Neutrophil (primary cell): ENCODE measurements around the gene DIAPH1.

Experiments
- H3K27ac ChIP-seq: fragments of 200-600 bp; sonication (generic); 2 replicates; pipeline ENCODE4 v1.5.1; 2016; ENCODE audit warnings: mild to moderate bottlenecking, moderate library complexity
- H3K27me3 ChIP-seq: fragments of 200-600 bp; sonication (generic); 2 replicates; pipeline ENCODE4 v1.6.0; 2016; ENCODE audit warnings: mild to moderate bottlenecking
- H3K36me3 ChIP-seq: fragments of 200-600 bp; sonication (generic); 2 replicates; pipeline ENCODE4 v1.5.1; 2017
- H3K4me1 ChIP-seq, 2 experiments: fragments of 200-600 bp in 1 of 2; sonication (generic) in 1 of 2; 1 replicate in 1 of 2; 2 replicates in 1 of 2; pipeline versions ENCODE4 v1.5.1 to v1.6.1; 2013 to 2016; ENCODE audit warnings: low read depth in 1 of 2, low read length in 1 of 2, mild to moderate bottlenecking in 1 of 2, moderate library complexity in 1 of 2; ENCODE audit not compliant: control insufficient read depth in 1 of 2, insufficient read depth in 1 of 2
- H3K4me3 ChIP-seq, 2 experiments: fragments of 200-600 bp in 1 of 2; sonication (generic) in 1 of 2; 1 replicate in 1 of 2; 2 replicates in 1 of 2; pipeline ENCODE4 v1.5.1; 2013 to 2016; ENCODE audit warnings: low read depth in 1 of 2, low read length in 1 of 2, mild to moderate bottlenecking in 1 of 2, moderate library complexity in 1 of 2
- H3K9me3 ChIP-seq: fragments of 200-600 bp; sonication (generic); 2 replicates; pipeline ENCODE4 v1.5.1; 2016
- CTCF ChIP-seq: fragments of 200-600 bp; sonication (generic); IDR thresholded peaks from 2 replicates; pipeline ENCODE4 v1.5.1; 2016; ENCODE audit warnings: antibody characterized with exemption

The DIAPH1 gene

GRCh38 chr5:141639357-141640050, 20.7 kb upstream of the DIAPH1 start:
- H3K27ac ChIP-seq, result no peak overlapping the region
- peaks cover 29 to 30% of the 10 kb centered on the region in 2 experiments for H3K4me1 ChIP-seq
- no peaks in the 10 kb centered on the region for H3K9me3 ChIP-seq
- peaks cover 15% of the 10 kb centered on the region for H3K27me3 ChIP-seq
- H3K4me3 ChIP-seq, result no peak overlapping the region
- H3K36me3 ChIP-seq, result peaks cover 48% of the 10 kb centered on the region
- TF ChIP-seq CTCF, result no peak

- no peak for TF ChIP-seq CTCF
- Histone ChIP-seq H3K9me3 (no peaks in the 10 kb centered on the region), H3K27me3 (peaks cover 15% of the 10 kb centered on the region), H3K4me3 (no peak overlapping the region), H3K36me3 (peaks cover 42% of the 10 kb centered on the region), H3K27ac (no peak overlapping the region), H3K4me1 (peaks cover 29 to 30% of the 10 kb centered on the region in 2 experiments)
Measured at GRCh38 chr5:141638771-141639170, 20.0 kb upstream of the DIAPH1 start.

- no peaks in the 10 kb centered on the region for H3K9me3 ChIP-seq
- H3K27ac ChIP-seq, result peak overlapping the region; percentile 73
- H3K4me3 ChIP-seq, result peak overlapping the region; percentile 81 to 99
- H3K36me3 ChIP-seq, result peaks cover 34% of the 10 kb centered on the region
- H3K27me3 ChIP-seq, result peaks cover 15% of the 10 kb centered on the region
- H3K4me1 ChIP-seq, result peaks cover 25 to 27% of the 10 kb centered on the region in 2 experiments
- TF ChIP-seq CTCF, result peak; percentile 70
Measured at GRCh38 chr5:141637767-141638419, 19.1 kb upstream of the DIAPH1 start.

GRCh38 chr5:141637123-141637766, 18.4 kb upstream of the DIAPH1 start:
- H3K4me3 ChIP-seq, result peak overlapping the region; percentile 81 to 99

More at GRCh38 chr5:141637123-141637766, 18.4 kb upstream of the DIAPH1 start:
- no peaks in the 10 kb centered on the region for H3K9me3 ChIP-seq
- peaks cover 15% of the 10 kb centered on the region for H3K27me3 ChIP-seq
- H3K36me3 ChIP-seq, result peaks cover 34% of the 10 kb centered on the region
- no peak for TF ChIP-seq CTCF
- peak overlapping the region; percentile 73 for H3K27ac ChIP-seq
- H3K4me1 ChIP-seq, result peaks cover 25 to 27% of the 10 kb centered on the region in 2 experiments
